NCI-H226 (cell line): ENCODE results near the gene AGTRAP.

Experiments
- DNase-seq: peaks from one replicate; pipeline ENCODE4 v3.0.0-alpha.2; 2015

The AGTRAP gene

GRCh38 chr1:11784993-11785769, 49.2 kb downstream of the AGTRAP start:
- DNase-seq: peak; percentile 49

GRCh38 chr1:11786168-11786567, 50.2 kb downstream of the AGTRAP start:
- no peak for DNase-seq

GRCh38 chr1:11787251-11787803, 51.4 kb downstream of the AGTRAP start:
- DNase-seq: peak; percentile 54

- DNase-seq: no peak
These were observed 52.0 kb downstream of the AGTRAP start for GRCh38 chr1:11787804-11788436.

- DNase-seq: no peak
These were observed 52.7 kb downstream of the AGTRAP start for GRCh38 chr1:11788549-11789053.

GRCh38 chr1:11789126-11790067, 53.5 kb downstream of the AGTRAP start:
- no peak for DNase-seq

- no peak for DNase-seq
These were observed 54.4 kb downstream of the AGTRAP start for GRCh38 chr1:11790101-11790879.

GRCh38 chr1:11790880-11791715, 55.2 kb downstream of the AGTRAP start:
- no peak for DNase-seq

- no peak for DNase-seq
These were observed 56.2 kb downstream of the AGTRAP start for GRCh38 chr1:11792106-11792505.

GRCh38 chr1:11793819-11794218, 57.9 kb downstream of the AGTRAP start:
- DNase-seq: no peak

- no peak for DNase-seq
These were observed 58.7 kb downstream of the AGTRAP start for GRCh38 chr1:11794446-11795237.

GRCh38 chr1:11795238-11795890, 59.4 kb downstream of the AGTRAP start:
- DNase-seq: no peak

GRCh38 chr1:11796036-11796828, 60.3 kb downstream of the AGTRAP start:
- peak; percentile 9 for DNase-seq

- DNase-seq: no peak
These were observed 61.7 kb downstream of the AGTRAP start for GRCh38 chr1:11797525-11798216.

- DNase-seq: no peak
These were observed 63.2 kb downstream of the AGTRAP start for GRCh38 chr1:11799099-11799498.

- DNase-seq: no peak
These were observed 64.0 kb downstream of the AGTRAP start for GRCh38 chr1:11799896-11800295.

- DNase-seq: no peak
These were observed 64.4 kb downstream of the AGTRAP start for GRCh38 chr1:11800391-11800755.
